Heart left ventricle (tissue), 13 donors: Measurements from ENCODE around the gene HLA-DQA2.

Experiments used
- POLR2A ChIP-seq, 2 donors: fragments of 450-650 bp; IDR thresholded peaks; one replicate each; pipeline ENCODE4 v1.6.1; 2017; ENCODE audit warnings: antibody characterized with exemption in 2 of 2, mild to moderate bottlenecking in 2 of 2, moderate library complexity in 2 of 2
- TF ChIP-seq, protein P1 (sequence below), 12 donors: fragments of 200-600 bp; sonication (generic) in 4 of 12; IDR thresholded peaks; one replicate each; pipeline versions ENCODE4 v1.5.0 to v1.8.0; 2018 to 2022; ENCODE audit warnings: antibody characterized with exemption in 12 of 12, mild to moderate bottlenecking in 5 of 12
- donor health status: ischemic (EF 13 %, LVEDD 7.1; RV severe dilation, severe dysfunction).
- donor health status: DM: no; HTN: yes; CAD: no.
- donor health status: DM: no; HTN: no; CAD: no.
- donor health status: ischemic (EF 25% LVEDD 6.9; RV normal size, moderate dysfunction).
- donor health status: ischemic (EF 25% LVEDD 5.7; RV mildly dilated, moderate dysfunction).
- donor health status: ischemic (EF 35%, LVEDD 5.7; RV mildly dilated, moderate dysfunction).
- donor health status: nonischemic (EF 11% LVEDD 7.7; RV severe dilation, severe dysfunction).
- donor health status: DM: yes; HTN: yes; CAD: no.
- donor health status: PGD.
- donor health status: ischemic (EF 29% LVEDD 5.4; RV normal size, mild dysfunction).
- donor health status: nonischemic (EF 23%, LVEDD 6.1; RV moderate dilation, normal function).

GRCh38 chr6:32764048-32764447, 22.9 kb downstream of the HLA-DQA2 start:
- no peak for TF ChIP-seq POLR2A (IDR thresholded peaks at IDR 0.05)
- TF ChIP-seq, protein P1, sequence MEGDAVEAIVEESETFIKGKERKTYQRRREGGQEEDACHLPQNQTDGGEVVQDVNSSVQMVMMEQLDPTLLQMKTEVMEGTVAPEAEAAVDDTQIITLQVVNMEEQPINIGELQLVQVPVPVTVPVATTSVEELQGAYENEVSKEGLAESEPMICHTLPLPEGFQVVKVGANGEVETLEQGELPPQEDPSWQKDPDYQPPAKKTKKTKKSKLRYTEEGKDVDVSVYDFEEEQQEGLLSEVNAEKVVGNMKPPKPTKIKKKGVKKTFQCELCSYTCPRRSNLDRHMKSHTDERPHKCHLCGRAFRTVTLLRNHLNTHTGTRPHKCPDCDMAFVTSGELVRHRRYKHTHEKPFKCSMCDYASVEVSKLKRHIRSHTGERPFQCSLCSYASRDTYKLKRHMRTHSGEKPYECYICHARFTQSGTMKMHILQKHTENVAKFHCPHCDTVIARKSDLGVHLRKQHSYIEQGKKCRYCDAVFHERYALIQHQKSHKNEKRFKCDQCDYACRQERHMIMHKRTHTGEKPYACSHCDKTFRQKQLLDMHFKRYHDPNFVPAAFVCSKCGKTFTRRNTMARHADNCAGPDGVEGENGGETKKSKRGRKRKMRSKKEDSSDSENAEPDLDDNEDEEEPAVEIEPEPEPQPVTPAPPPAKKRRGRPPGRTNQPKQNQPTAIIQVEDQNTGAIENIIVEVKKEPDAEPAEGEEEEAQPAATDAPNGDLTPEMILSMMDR (IDR thresholded peaks at IDR 0.05): no peak
